GM18873 (cell line): Measurements from ENCODE around the gene ISLR.

ENCODE experiments used
- ATAC-seq: cut with Tn5 transposase; IDR thresholded peaks from one replicate; pipeline ENCODE4 v1.9.1; 2021; ENCODE audit warnings: mild to moderate bottlenecking, moderate library complexity, moderate number of reproducible peaks; ENCODE audit not compliant: unreplicated experiment, low FRiP score

ISLR gene

GRCh38 chr15:74170875-74171578 is 2.5 kb upstream of the ISLR start:
- ATAC-seq, result no peak

- no peak for ATAC-seq
Observed at GRCh38 chr15:74171965-74172541, 1.5 kb upstream of the ISLR start.

- no peak for ATAC-seq
Observed at GRCh38 chr15:74172701-74173379, 670 bp upstream of the ISLR start.

DNA sequence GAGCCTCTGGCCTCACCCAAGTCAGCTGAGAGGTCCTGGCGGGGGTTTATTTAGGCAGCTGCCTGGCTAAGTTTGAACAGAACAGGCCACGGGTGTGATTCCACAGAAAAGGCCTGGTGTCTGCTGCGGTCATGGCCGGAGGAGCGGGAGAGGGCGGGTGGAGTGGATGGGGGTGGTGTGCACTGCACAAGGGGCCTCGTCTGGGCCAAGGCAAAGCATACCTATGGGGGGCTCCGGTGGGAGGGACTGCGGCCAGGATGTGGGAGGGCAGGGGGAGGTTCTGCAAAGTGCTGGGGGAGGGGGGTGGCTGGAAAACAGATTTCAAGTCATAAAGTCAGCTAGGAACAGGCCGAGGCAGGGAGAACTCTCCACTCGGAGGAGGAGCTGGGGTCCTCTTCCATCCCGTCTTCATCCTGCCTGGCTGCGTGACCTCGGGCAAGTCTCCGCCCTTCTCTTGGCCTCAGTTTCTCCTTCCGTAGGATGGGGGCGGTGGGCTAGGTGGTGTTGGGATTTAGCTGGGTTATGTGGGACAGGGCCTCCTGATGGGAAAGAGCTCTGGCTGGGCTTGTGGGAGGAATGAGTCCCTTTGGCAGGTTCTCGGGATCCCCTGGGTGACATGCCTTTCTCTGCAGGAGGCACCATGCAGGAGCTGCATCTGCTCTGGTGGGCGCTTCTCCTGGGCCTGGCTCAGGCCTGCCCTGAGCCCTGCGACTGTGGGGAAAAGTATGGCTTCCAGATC is 878 bp downstream of the ISLR start:
- ATAC-seq, result no peak

DNA sequence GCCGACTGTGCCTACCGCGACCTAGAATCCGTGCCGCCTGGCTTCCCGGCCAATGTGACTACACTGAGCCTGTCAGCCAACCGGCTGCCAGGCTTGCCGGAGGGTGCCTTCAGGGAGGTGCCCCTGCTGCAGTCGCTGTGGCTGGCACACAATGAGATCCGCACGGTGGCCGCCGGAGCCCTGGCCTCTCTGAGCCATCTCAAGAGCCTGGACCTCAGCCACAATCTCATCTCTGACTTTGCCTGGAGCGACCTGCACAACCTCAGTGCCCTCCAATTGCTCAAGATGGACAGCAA is 1.4 kb downstream of the ISLR start:
- no peak for ATAC-seq

- no peak for ATAC-seq
Observed at GRCh38 chr15:74175271-74176191, 2.0 kb downstream of the ISLR start.

DNA sequence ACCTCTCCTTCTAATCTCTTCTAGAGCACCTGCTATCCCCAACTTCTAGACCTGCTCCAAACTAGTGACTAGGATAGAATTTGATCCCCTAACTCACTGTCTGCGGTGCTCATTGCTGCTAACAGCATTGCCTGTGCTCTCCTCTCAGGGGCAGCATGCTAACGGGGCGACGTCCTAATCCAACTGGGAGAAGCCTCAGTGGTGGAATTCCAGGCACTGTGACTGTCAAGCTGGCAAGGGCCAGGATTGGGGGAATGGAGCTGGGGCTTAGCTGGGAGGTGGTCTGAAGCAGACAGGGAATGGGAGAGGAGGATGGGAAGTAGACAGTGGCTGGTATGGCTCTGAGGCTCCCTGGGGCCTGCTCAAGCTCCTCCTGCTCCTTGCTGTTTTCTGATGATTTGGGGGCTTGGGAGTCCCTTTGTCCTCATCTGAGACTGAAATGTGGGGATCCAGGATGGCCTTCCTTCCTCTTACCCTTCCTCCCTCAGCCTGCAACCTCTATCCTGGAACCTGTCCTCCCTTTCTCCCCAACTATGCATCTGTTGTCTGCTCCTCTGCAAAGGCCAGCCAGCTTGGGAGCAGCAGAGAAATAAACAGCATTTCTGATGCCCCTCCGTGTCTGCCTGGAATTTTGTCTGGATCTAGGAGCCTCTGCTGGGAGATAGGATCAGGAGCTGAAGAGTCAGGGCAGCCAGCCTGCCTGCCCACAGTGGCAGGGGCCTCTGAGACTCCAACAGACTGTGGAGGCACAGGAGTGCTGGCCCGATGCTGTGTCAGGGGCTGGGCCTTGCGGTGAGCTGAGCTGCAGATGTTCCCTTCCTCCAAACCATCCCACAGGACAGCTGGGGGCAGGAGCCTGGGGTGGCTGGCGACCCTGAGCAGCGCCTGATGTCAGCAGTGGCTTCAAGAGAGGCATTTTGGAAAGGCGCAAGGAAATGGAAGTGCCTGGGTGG is 3.0 kb downstream of the ISLR start:
- no peak for ATAC-seq

GRCh38 chr15:74178326-74179100 is 5.0 kb downstream of the ISLR start:
- ATAC-seq, result no peak

GRCh38 chr15:74179101-74179841 is 5.8 kb downstream of the ISLR start:
- no peak for ATAC-seq

DNA sequence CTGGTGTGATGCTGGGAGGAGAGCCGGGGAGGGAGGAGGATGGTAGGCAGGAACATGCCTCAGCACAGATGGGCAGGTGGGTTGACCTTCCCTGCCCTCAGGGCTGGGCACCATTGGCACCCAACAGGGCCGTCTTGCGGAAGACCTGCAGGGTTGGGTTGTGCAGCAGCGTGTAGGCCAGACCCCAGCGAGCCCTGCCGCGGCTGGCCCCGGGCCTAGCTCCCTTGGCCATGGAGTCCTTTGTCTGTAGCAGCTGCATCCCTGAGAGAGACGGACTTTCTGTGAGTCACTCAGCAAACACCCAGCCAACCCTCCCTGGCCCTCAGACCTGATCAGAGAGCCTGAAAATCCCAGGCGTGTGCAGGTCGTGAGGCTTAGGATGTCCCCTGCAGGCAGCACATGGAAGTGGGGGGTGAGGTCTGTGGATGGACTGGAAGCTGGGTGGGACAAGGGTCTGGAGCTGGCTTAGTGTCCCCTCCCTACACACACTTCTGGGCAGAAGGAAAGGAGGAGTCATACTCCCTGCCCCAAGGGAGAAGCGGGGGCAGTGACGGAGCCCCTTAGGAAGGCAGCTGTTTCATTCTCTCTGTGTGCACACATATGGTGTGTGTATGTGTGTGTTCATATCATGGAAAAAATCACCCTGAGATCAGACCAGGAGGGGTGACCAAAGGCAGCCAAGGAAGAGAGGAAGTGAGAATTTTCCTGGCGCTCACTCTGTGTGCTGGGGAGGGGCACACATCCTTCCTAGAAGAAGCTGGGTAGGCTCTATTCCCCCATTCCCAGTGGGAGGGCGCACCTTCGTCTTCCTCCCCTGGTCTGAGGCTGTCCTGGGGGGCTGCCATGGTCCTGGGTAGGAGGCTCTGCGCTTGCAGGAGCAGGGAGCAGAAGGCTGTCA is 6.7 kb downstream of the ISLR start:
- ATAC-seq, result no peak

GRCh38 chr15:74180881-74181602 is 7.5 kb downstream of the ISLR start:
- ATAC-seq, result no peak

DNA sequence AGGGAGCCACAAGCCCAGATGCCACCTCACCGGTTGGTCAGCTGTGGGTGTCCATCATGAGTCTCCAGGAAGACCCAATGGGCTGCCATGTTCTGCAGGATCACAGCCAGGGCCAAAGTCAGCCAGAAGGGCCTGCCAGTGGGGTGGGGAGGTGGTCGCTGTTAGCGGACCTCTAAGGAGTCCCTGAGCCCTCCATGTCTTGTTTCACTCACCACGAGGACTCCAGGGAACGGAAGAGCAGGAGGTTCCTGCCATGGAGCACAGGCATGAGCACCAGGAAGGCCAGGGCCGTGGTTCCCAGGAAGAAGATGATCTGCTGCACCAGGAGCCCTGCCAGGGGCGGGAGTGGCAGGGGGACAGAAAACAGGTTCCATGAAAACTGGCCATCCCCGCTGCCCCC is 8.6 kb downstream of the ISLR start:
- no peak for ATAC-seq

GRCh38 chr15:74184582-74185091 is 11.1 kb downstream of the ISLR start:
- ATAC-seq, result no peak

DNA sequence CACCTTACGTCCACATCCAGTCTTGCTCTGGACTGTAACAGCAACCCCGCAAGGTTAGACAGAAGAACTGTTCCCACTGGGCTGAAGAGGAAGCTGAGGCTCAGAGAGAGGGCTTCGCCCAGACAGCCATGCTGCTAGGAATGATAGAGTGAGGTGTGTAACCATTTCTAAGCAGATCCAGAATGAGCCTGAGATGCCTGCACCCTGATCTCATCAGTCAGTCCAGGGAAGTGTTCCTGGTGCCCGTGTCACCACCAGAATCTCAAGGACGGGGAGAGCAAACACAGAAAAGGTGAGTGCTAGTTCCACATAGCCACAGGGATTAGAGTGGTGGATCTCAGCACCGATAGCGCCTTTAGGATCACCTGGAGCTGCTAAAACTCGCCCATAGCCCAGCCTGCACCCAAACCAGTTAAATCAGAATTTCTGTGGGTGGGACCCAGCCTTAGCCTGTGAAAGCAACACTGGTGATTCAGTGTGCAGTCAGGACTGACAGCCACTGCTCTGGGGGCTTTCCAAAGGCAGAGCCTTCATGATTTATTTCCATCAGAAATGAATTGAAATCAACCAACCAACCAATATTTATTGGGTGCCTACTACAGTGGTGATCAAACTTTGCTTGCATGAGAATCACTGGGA is 12.3 kb downstream of the ISLR start:
- no peak for ATAC-seq

GRCh38 chr15:74188216-74188615 is 14.7 kb downstream of the ISLR start:
- no peak for ATAC-seq

DNA sequence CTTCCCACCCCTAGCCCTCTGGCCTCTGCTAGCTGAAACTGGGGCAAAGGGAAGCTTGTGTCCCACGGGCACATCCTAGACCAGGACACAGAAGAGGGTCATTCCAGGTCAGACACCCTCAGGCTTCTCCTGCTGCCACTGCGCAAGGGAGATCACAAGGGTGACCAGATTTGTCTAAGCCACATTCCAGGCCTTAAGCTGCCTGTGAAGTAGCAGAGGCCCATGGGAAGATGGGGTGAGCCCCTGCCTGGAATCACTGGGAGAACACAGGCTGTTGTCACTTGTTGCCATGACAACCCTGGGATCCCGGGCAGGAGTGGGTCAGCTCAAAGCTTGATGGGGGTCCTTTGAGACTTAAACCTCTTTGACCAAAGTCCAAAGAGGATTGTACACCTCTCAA is 18.3 kb downstream of the ISLR start:
- no peak for ATAC-seq
